HEK293T (cell line): Measurements from ENCODE around the gene SLC43A2.

Experiments
- BHLHE40 ChIP-seq: fragments of 450-650 bp; IDR thresholded peaks from 2 replicates; pipeline ENCODE4 v1.6.1; 2016; ENCODE audit warnings: mild to moderate bottlenecking, moderate library complexity, borderline replicate concordance
- CTBP1 ChIP-seq: fragments of 450-650 bp; IDR thresholded peaks from 2 replicates; pipeline ENCODE4 v1.6.1; 2016; ENCODE audit warnings: borderline replicate concordance
- ELF4 ChIP-seq: fragments of 450-650 bp; IDR thresholded peaks from 2 replicates; pipeline ENCODE4 v1.6.1; 2017; ENCODE audit warnings: antibody characterized with exemption
- FOXA1 ChIP-seq: fragments of 450-650 bp; IDR thresholded peaks from 2 replicates; pipeline ENCODE4 v1.6.1; 2016; ENCODE audit warnings: mild to moderate bottlenecking
- FOXK2 ChIP-seq: fragments of 450-650 bp; IDR thresholded peaks from 2 replicates; pipeline ENCODE4 v1.6.1; 2016; ENCODE audit warnings: mild to moderate bottlenecking
- FOXM1 ChIP-seq: fragments of 450-650 bp; IDR thresholded peaks from 2 replicates; pipeline ENCODE4 v1.6.1; 2017; ENCODE audit warnings: mild to moderate bottlenecking, borderline replicate concordance
- HDGF ChIP-seq: fragments of 450-650 bp; IDR thresholded peaks from 2 replicates; pipeline ENCODE4 v1.6.1; 2017; ENCODE audit warnings: antibody characterized with exemption, borderline replicate concordance
- LEF1 ChIP-seq: fragments of 450-650 bp; IDR thresholded peaks from 2 replicates; pipeline ENCODE4 v1.6.1; 2017; ENCODE audit warnings: mild to moderate bottlenecking, borderline replicate concordance
- NFRKB ChIP-seq: fragments of 450-650 bp; IDR thresholded peaks from 2 replicates; pipeline ENCODE4 v1.6.1; 2016; ENCODE audit warnings: mild to moderate bottlenecking, moderate library complexity
- PKNOX1 ChIP-seq: fragments of 450-650 bp; IDR thresholded peaks from 2 replicates; pipeline ENCODE4 v1.6.1; 2016
- SP1 ChIP-seq: fragments of 450-650 bp; IDR thresholded peaks from 2 replicates; pipeline ENCODE4 v1.6.1; 2017
- TARDBP ChIP-seq: fragments of 450-650 bp; IDR thresholded peaks from 2 replicates; pipeline ENCODE4 v1.6.1; 2016
- ZNF384 ChIP-seq: fragments of 450-650 bp; IDR thresholded peaks from 2 replicates; pipeline ENCODE4 v1.6.1; 2016

GRCh38 chr17:1645207-1646171 lies 16.9 kb upstream of the SLC43A2 start, which contains the start of gene SCARF1:
- TF ChIP-seq TARDBP (no peak), SP1 (no peak), NFRKB (no peak), LEF1 (no peak), ELF4 (no peak), BHLHE40 (no peak), PKNOX1 (no peak), FOXA1 (no peak), ZNF384 (no peak), HDGF (no peak), CTBP1 (no peak), FOXM1 (no peak), FOXK2 (no peak)
